ENCODE measurements around the gene DNAJC9.

- TF ChIP-seq CTCF (IDR thresholded peaks at IDR 0.05 in 4 of 5, conservative IDR thresholded peaks at IDR 0.05 in 1 of 5), result no peak
- no peak for TF ChIP-seq POLR2A (IDR thresholded peaks at IDR 0.05)
Measured at GRCh38 chr10:73206385-73206784, 40.7 kb downstream of the DNAJC9 start.

Measured in gastrocnemius medialis (tissue), 4 donors.